Spleen (tissue), 7 donors: ENCODE measurements around the gene SEZ6L2.

Experiments used
- CTCF ChIP-seq, 11 experiments: fragments of 200-600 bp in 7 of 11; fragments of 450-650 bp in 4 of 11; sonication (generic) in 4 of 11; IDR thresholded peaks in 8 of 11; conservative IDR thresholded peaks in 3 of 11; 1 replicate in 7 of 11; 2 replicates in 4 of 11; pipeline versions ENCODE4 v1.4.0 to v1.8.0; 2016 to 2021; ENCODE audit warnings: antibody characterized with exemption in 11 of 11, inconsistent platforms in 4 of 11, mild to moderate bottlenecking in 1 of 11
- POLR2A ChIP-seq, 3 donors: fragments of 450-650 bp; IDR thresholded peaks; one replicate each; pipeline ENCODE4 v1.5.1; 2017; ENCODE audit warnings: antibody characterized with exemption in 3 of 3, mild to moderate bottlenecking in 1 of 3
- donor health status: DM: no; HTN: no; CAD: no; lungs with moderate emphysema.
- donor health status: DM: no; HTN: no; CAD: no.
- donor health status: DM: no; HTN: no; CAD: no.

- TF ChIP-seq POLR2A (IDR thresholded peaks at IDR 0.05) = no peak
- TF ChIP-seq CTCF (IDR thresholded peaks at IDR 0.05 in 8 of 11, conservative IDR thresholded peaks at IDR 0.05 in 3 of 11) = no peak
These were observed 61.5 kb downstream of the SEZ6L2 start for GRCh38 chr16:29837841-29838240.
